HEK293 (cell line): ENCODE data around the gene PRKCE.
A peak's percentile ranks its signal among the peaks of the same experiment; 100 is the strongest.

ENCODE experiments used
- CTCF ChIA-PET: fragments of 350-600 bp; formaldehyde crosslinking; extraction: SDS; loops from one replicate; lab custom pipeline; 2021; ENCODE audit warnings: antibody characterized with exemption; lab: Yijun Ruan, JAX
- POLR2A ChIA-PET: fragments of 300-600 bp; formaldehyde crosslinking; extraction: SDS; loops from one replicate; lab custom pipeline; 2020; ENCODE audit warnings: antibody characterized with exemption, inconsistent platforms; lab: Yijun Ruan, JAX
- H3K27ac ChIP-seq: fragments of 200-500 bp; sonication (Bioruptor generic); 2 replicates; pipeline ENCODE4 v1.5.1; 2014; ENCODE audit warnings: low read depth, low read length, control low read depth, inconsistent platforms; ENCODE audit errors: extremely low read depth
- H3K36me3 ChIP-seq, 2 experiments: fragments of 200-500 bp in 1 of 2; sonication (Bioruptor generic) in 1 of 2; 1 replicate in 1 of 2; 2 replicates in 1 of 2; pipeline ENCODE4 v1.5.1; 2014 to 2017; ENCODE audit warnings: inconsistent platforms in 2 of 2, low read length in 2 of 2; ENCODE audit not compliant: control insufficient read depth in 2 of 2, insufficient read depth in 1 of 2
- H3K4me1 ChIP-seq: fragments of 200-500 bp; sonication (Bioruptor generic); 2 replicates; pipeline ENCODE4 v1.5.1; 2014; ENCODE audit warnings: mild to moderate bottlenecking, low read length, inconsistent platforms; ENCODE audit not compliant: control insufficient read depth, insufficient read depth
- H3K4me3 ChIP-seq: 2 replicates; pipeline ENCODE4 v1.5.1; 2011; ENCODE audit warnings: low read depth, mild to moderate bottlenecking, control low read depth, low read length, moderate library complexity
- H3K9me3 ChIP-seq: fragments of 200-500 bp; sonication (Bioruptor generic); 2 replicates; pipeline ENCODE4 v1.5.1; 2014; ENCODE audit warnings: low read depth, low read length, inconsistent platforms; ENCODE audit not compliant: control insufficient read depth, insufficient read depth
- BCL6B ChIP-seq: fragments of 450-650 bp; formaldehyde crosslinking; IDR thresholded peaks from 2 replicates; pipeline ENCODE4 v1.5.1; 2017; ENCODE audit warnings: missing biosample characterization, missing genetic modification characterization
- GLIS1 ChIP-seq: fragments of 450-650 bp; formaldehyde crosslinking; IDR thresholded peaks from 2 replicates; pipeline ENCODE4 v1.5.1; 2016; ENCODE audit warnings: missing biosample characterization, missing genetic modification characterization
- INSM2 ChIP-seq: fragments of 450-650 bp; formaldehyde crosslinking; IDR thresholded peaks from 2 replicates; pipeline ENCODE4 v1.5.1; 2016; ENCODE audit warnings: missing biosample characterization, missing genetic modification characterization
- KLF7 ChIP-seq: fragments of 450-650 bp; formaldehyde crosslinking; IDR thresholded peaks from 2 replicates; pipeline ENCODE4 v1.5.1; 2016; ENCODE audit warnings: missing biosample characterization, missing genetic modification characterization, borderline replicate concordance
- KLF9 ChIP-seq: fragments of 450-650 bp; formaldehyde crosslinking; IDR thresholded peaks from 2 replicates; pipeline ENCODE4 v1.5.1; 2016; ENCODE audit warnings: missing biosample characterization, missing genetic modification characterization, low read depth
- PRDM1 ChIP-seq: fragments of 450-650 bp; formaldehyde crosslinking; IDR thresholded peaks from 2 replicates; pipeline ENCODE4; 2016; ENCODE audit warnings: missing biosample characterization, missing genetic modification characterization
- SETDB1 ChIP-seq: IDR thresholded peaks from one replicate; pipeline ENCODE4 v1.6.1; 2017; ENCODE audit warnings: mild to moderate bottlenecking, low read length, moderate library complexity, mixed read lengths; ENCODE audit not compliant: insufficient read length
- ZBTB21 ChIP-seq: fragments of 450-650 bp; formaldehyde crosslinking; IDR thresholded peaks from 2 replicates; pipeline ENCODE4 v1.5.1; 2017; ENCODE audit warnings: missing biosample characterization, missing genetic modification characterization
- ZFHX2 ChIP-seq: fragments of 450-650 bp; formaldehyde crosslinking; conservative IDR thresholded peaks from 2 replicates; pipeline ENCODE4 v1.5.1; 2016; ENCODE audit warnings: missing biosample characterization, missing genetic modification characterization
- ZFP41 ChIP-seq: fragments of 450-650 bp; formaldehyde crosslinking; IDR thresholded peaks from 2 replicates; pipeline ENCODE4 v1.5.1; 2016; ENCODE audit warnings: missing biosample characterization, missing genetic modification characterization, borderline replicate concordance
- ZFP69B ChIP-seq: fragments of 450-650 bp; formaldehyde crosslinking; IDR thresholded peaks from 2 replicates; pipeline ENCODE4 v1.5.1; 2016; ENCODE audit warnings: missing biosample characterization, missing genetic modification characterization
- ZNF10 ChIP-seq: fragments of 450-650 bp; formaldehyde crosslinking; IDR thresholded peaks from 2 replicates; pipeline ENCODE4 v1.5.1; 2017; ENCODE audit warnings: missing biosample characterization, missing genetic modification characterization
- ZNF19 ChIP-seq: fragments of 450-650 bp; formaldehyde crosslinking; IDR thresholded peaks from 2 replicates; pipeline ENCODE4; 2016; ENCODE audit warnings: missing biosample characterization, missing genetic modification characterization, low read depth
- ZNF2 ChIP-seq: fragments of 450-650 bp; formaldehyde crosslinking; IDR thresholded peaks from 2 replicates; pipeline ENCODE4 v1.5.1; 2016; ENCODE audit warnings: missing biosample characterization, missing genetic modification characterization
- ZNF23 ChIP-seq: fragments of 450-650 bp; formaldehyde crosslinking; IDR thresholded peaks from 2 replicates; pipeline ENCODE4 v1.5.1; 2016; ENCODE audit warnings: missing biosample characterization, missing genetic modification characterization, borderline replicate concordance
- ZNF335 ChIP-seq: fragments of 450-650 bp; formaldehyde crosslinking; conservative IDR thresholded peaks from 2 replicates; pipeline ENCODE4 v1.5.1; 2016; ENCODE audit warnings: missing biosample characterization, missing genetic modification characterization
- ZNF350 ChIP-seq: fragments of 450-650 bp; formaldehyde crosslinking; IDR thresholded peaks from 2 replicates; pipeline ENCODE4 v1.5.0; 2017; ENCODE audit warnings: missing biosample characterization, mild to moderate bottlenecking, missing genetic modification characterization
- ZNF394 ChIP-seq: fragments of 450-650 bp; formaldehyde crosslinking; IDR thresholded peaks from 2 replicates; pipeline ENCODE4 v1.5.1; 2016; ENCODE audit warnings: missing biosample characterization, missing genetic modification characterization, mild to moderate bottlenecking, moderate library complexity, borderline replicate concordance
- ZNF48 ChIP-seq: fragments of 450-650 bp; formaldehyde crosslinking; IDR thresholded peaks from 2 replicates; pipeline ENCODE4 v1.5.1; 2016; ENCODE audit warnings: missing biosample characterization, missing genetic modification characterization
- ZNF560 ChIP-seq: fragments of 450-650 bp; formaldehyde crosslinking; IDR thresholded peaks from 2 replicates; pipeline ENCODE4 v1.5.1; 2017; ENCODE audit warnings: missing biosample characterization, missing genetic modification characterization, borderline replicate concordance
- ZNF561 ChIP-seq: fragments of 450-650 bp; IDR thresholded peaks from 2 replicates; pipeline ENCODE4 v1.5.1; 2018; ENCODE audit warnings: missing biosample characterization, missing genetic modification characterization, borderline replicate concordance
- ZNF600 ChIP-seq: fragments of 450-650 bp; formaldehyde crosslinking; IDR thresholded peaks from 2 replicates; pipeline ENCODE4 v1.5.1; 2016; ENCODE audit warnings: missing biosample characterization, missing genetic modification characterization
- ZNF621 ChIP-seq: fragments of 450-650 bp; formaldehyde crosslinking; IDR thresholded peaks from 2 replicates; pipeline ENCODE4 v1.5.1; 2017; ENCODE audit warnings: missing biosample characterization, missing genetic modification characterization
- ZNF626 ChIP-seq: fragments of 450-650 bp; sonication (Bioruptor Pico); formaldehyde crosslinking; IDR thresholded peaks from 2 replicates; pipeline ENCODE4 v1.5.1; 2018; ENCODE audit warnings: missing biosample characterization, missing genetic modification characterization, inconsistent platforms
- ZNF629 ChIP-seq: fragments of 450-650 bp; formaldehyde crosslinking; IDR thresholded peaks from 2 replicates; pipeline ENCODE4 v1.5.1; 2017; ENCODE audit warnings: missing biosample characterization, missing genetic modification characterization
- ZNF658 ChIP-seq: fragments of 450-650 bp; formaldehyde crosslinking; IDR thresholded peaks from 2 replicates; pipeline ENCODE4; 2016; ENCODE audit warnings: missing biosample characterization, missing genetic modification characterization
- ZNF677 ChIP-seq: fragments of 450-650 bp; IDR thresholded peaks from 2 replicates; pipeline ENCODE4 v1.5.0; 2018; ENCODE audit warnings: missing biosample characterization, mild to moderate bottlenecking, missing genetic modification characterization, moderate library complexity
- TF ChIP-seq, protein P1 (sequence below): fragments of 450-650 bp; formaldehyde crosslinking; IDR thresholded peaks from 2 replicates; pipeline ENCODE4 v1.5.1; 2016; ENCODE audit warnings: missing biosample characterization, missing genetic modification characterization
- TF ChIP-seq, protein P2 (sequence below): fragments of 450-650 bp; formaldehyde crosslinking; IDR thresholded peaks from 2 replicates; pipeline ENCODE4 v1.5.1; 2016; ENCODE audit warnings: missing biosample characterization, missing genetic modification characterization

The PRKCE gene

GRCh38 chr2:45937990-45938389, 286.5 kb downstream of the PRKCE start:
- POLR2A ChIA-PET: no interaction called here

GRCh38 chr2:45938649-45939511, 287.4 kb downstream of the PRKCE start:
- Histone ChIP-seq H3K36me3 (no peaks in the 10 kb centered on the region), H3K27ac (peak overlapping the region; percentile 79), H3K4me1 (peaks cover 25% of the 10 kb centered on the region), H3K4me3 (no peak overlapping the region), H3K9me3 (no peaks in the 10 kb centered on the region)
- ChIA-PET POLR2A (no interaction called here), CTCF (interaction anchor here (0.6 to 2.3 kb wide), 10 partner anchors 8 to 300 kb away, joined by 3 to 7 read pairs (median 4); partner anchors contain the start of gene PRKCE)
- TF ChIP-seq ZFP69B (tag by site-specific recombination): peak; percentile 29; the same call in 1 of the 2 replicates
- peak; percentile 70 for TF ChIP-seq ZNF335 (tag by site-specific recombination)
- TF ChIP-seq ZNF600: peak; percentile 82
- TF ChIP-seq ZNF23 (tag by site-specific recombination): no peak
- peak; percentile 87 for TF ChIP-seq BCL6B (tag by site-specific recombination)
- TF ChIP-seq, protein P1, sequence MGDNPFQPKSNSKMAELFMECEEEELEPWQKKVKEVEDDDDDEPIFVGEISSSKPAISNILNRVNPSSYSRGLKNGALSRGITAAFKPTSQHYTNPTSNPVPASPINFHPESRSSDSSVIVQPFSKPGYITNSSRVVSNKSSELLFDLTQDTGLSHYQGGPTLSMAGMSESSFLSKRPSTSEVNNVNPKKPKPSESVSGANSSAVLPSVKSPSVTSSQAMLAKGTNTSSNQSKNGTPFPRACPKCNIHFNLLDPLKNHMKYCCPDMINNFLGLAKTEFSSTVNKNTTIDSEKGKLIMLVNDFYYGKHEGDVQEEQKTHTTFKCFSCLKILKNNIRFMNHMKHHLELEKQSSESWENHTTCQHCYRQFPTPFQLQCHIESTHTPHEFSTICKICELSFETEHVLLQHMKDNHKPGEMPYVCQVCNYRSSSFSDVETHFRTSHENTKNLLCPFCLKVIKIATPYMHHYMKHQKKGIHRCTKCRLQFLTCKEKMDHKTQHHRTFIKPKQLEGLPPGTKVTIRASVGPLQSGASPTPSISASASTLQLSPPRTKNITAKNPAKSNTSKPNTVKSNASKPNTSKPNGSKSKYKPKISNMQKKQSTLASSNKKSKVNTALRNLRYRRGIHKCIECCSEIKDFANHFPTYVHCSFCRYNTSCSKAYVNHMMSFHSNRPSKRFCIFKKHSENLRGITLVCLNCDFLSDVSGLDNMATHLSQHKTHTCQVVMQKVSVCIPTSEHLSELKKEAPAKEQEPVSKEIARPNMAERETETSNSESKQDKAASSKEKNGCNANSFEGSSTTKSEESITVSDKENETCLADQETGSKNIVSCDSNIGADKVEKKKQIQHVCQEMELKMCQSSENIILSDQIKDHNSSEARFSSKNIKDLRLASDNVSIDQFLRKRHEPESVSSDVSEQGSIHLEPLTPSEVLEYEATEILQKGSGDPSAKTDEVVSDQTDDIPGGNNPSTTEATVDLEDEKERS (tag by site-specific recombination): no peak
- peak; percentile 80 for TF ChIP-seq INSM2
- no peak for TF ChIP-seq ZNF658 (tag by site-specific recombination)
- TF ChIP-seq ZNF350 (tag by site-specific recombination): no peak
- peak; percentile 67 for TF ChIP-seq ZNF10
- TF ChIP-seq ZNF560 (tag by site-specific recombination): no peak
- TF ChIP-seq, protein P2, sequence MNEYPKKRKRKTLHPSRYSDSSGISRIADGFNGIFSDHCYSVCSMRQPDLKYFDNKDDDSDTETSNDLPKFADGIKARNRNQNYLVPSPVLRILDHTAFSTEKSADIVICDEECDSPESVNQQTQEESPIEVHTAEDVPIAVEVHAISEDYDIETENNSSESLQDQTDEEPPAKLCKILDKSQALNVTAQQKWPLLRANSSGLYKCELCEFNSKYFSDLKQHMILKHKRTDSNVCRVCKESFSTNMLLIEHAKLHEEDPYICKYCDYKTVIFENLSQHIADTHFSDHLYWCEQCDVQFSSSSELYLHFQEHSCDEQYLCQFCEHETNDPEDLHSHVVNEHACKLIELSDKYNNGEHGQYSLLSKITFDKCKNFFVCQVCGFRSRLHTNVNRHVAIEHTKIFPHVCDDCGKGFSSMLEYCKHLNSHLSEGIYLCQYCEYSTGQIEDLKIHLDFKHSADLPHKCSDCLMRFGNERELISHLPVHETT (tag by site-specific recombination): peak; percentile 91
- no peak for TF ChIP-seq ZNF626 (tag by site-specific recombination)
- no peak for TF ChIP-seq ZNF677 (tag by site-specific recombination)
- peak; percentile 11 for TF ChIP-seq SETDB1
- TF ChIP-seq ZBTB21: peak; percentile 91
- TF ChIP-seq ZNF19: no peak
- TF ChIP-seq ZNF394 (tag by site-specific recombination): peak; percentile 49; the same call in 1 of the 2 replicates
- no peak for TF ChIP-seq ZNF621 (tag by site-specific recombination)
- peak; percentile 63; the same call in 1 of the 2 replicates for TF ChIP-seq ZNF561 (tag by site-specific recombination)
- TF ChIP-seq KLF9 (tag by site-specific recombination): no peak
- no peak for TF ChIP-seq ZNF48
- peak; percentile 25; the same call in 1 of the 2 replicates for TF ChIP-seq PRDM1 (tag by site-specific recombination)
- TF ChIP-seq ZFHX2 (tag by site-specific recombination): peak; percentile 56
- no peak for TF ChIP-seq KLF7 (tag by site-specific recombination)
- TF ChIP-seq ZNF629 (tag by site-specific recombination): peak; percentile 96

More at GRCh38 chr2:45937990-45938389, 286.5 kb downstream of the PRKCE start:
- CTCF ChIA-PET: interaction anchor here (0.6 to 1.7 kb wide), 7 partner anchors 9 to 299 kb away, joined by 3 to 6 read pairs (median 4); partner anchors contain the start of gene PRKCE
- H3K36me3 ChIP-seq: no peaks in the 10 kb centered on the region
- TF ChIP-seq ZNF2 (tag by site-specific recombination) (no peak), GLIS1 (peak; percentile 62), ZFP41 (tag by site-specific recombination) (no peak)
- TF ChIP-seq, all 188 proteins: peak for 1
- H3K27ac ChIP-seq: peak overlapping the region; percentile 79
- H3K4me1 ChIP-seq: peaks cover 25% of the 10 kb centered on the region
- no peaks in the 10 kb centered on the region for H3K9me3 ChIP-seq
- H3K4me3 ChIP-seq: no peak overlapping the region
